Neuronal stem cell (in vitro differentiated cells): Measurements from ENCODE around the gene PLAAT3.

Experiments used
- DNase-seq: peaks from one replicate; pipeline ENCODE4 v3.0.0-alpha.2; 2013; ENCODE audit warnings: low spot score
- H2AFZ ChIP-seq: one replicate; pipeline ENCODE4 v1.6.1; 2013; ENCODE audit warnings: mild to moderate bottlenecking, low read length, inconsistent platforms
- H2AK5ac ChIP-seq: 2 replicates; pipeline ENCODE4 v1.6.1; 2013; ENCODE audit warnings: low read depth, mild to moderate bottlenecking, inconsistent platforms, low read length, moderate library complexity, mixed read lengths
- H2BK120ac ChIP-seq: 2 replicates; pipeline ENCODE4 v1.6.1; 2013; ENCODE audit warnings: low read depth, mild to moderate bottlenecking, inconsistent platforms, low read length, moderate library complexity, mixed read lengths
- H2BK12ac ChIP-seq: one replicate; pipeline ENCODE4 v1.6.1; 2013; ENCODE audit warnings: low read length, inconsistent platforms
- H2BK15ac ChIP-seq: 2 replicates; pipeline ENCODE4 v1.6.1; 2013; ENCODE audit warnings: mild to moderate bottlenecking, low read length, inconsistent platforms, mixed read lengths
- H2BK5ac ChIP-seq: one replicate; pipeline ENCODE4 v1.6.1; 2013; ENCODE audit warnings: inconsistent platforms, mild to moderate bottlenecking, low read length, moderate library complexity
- H3K14ac ChIP-seq: one replicate; pipeline ENCODE4 v1.6.1; 2013; ENCODE audit warnings: low read length, inconsistent platforms
- H3K18ac ChIP-seq: 2 replicates; pipeline ENCODE4 v1.6.1; 2013; ENCODE audit warnings: low read length, inconsistent platforms
- H3K23ac ChIP-seq: 2 replicates; pipeline ENCODE4 v1.6.1; 2013; ENCODE audit warnings: low read depth, mild to moderate bottlenecking, mixed read lengths, low read length, inconsistent platforms; ENCODE audit not compliant: poor library complexity
- H3K27ac ChIP-seq: replicated peaks from 3 replicates; pipeline ENCODE4 v1.5.1; 2013; ENCODE audit warnings: low read length, inconsistent platforms
- H3K27me3 ChIP-seq, 3 experiments: 2 replicates each; pipeline ENCODE4 v1.6.1; 2013; ENCODE audit warnings: low read length in 3 of 3, mild to moderate bottlenecking in 2 of 3, inconsistent platforms in 1 of 3, low read depth in 1 of 3, mixed read lengths in 1 of 3, moderate library complexity in 1 of 3; ENCODE audit not compliant: control insufficient read depth in 3 of 3, insufficient read depth in 3 of 3
- H3K36me3 ChIP-seq, 2 donors: replicated peaks in 1 of 2; 2 replicates each; pipeline ENCODE4 v1.6.1; 2013; ENCODE audit warnings: low read length in 2 of 2; ENCODE audit not compliant: control insufficient read depth in 2 of 2, insufficient read depth in 2 of 2
- H3K4ac ChIP-seq: 2 replicates; pipeline ENCODE4 v1.6.1; 2013; ENCODE audit warnings: inconsistent platforms, mild to moderate bottlenecking, low read length, moderate library complexity
- H3K4me1 ChIP-seq, 2 donors: 1 replicate in 1 of 2; 2 replicates in 1 of 2; pipeline ENCODE4 v1.6.1; 2013; ENCODE audit warnings: low read length in 2 of 2, low read depth in 1 of 2; ENCODE audit not compliant: control insufficient read depth in 2 of 2, insufficient read depth in 1 of 2
- H3K4me2 ChIP-seq: one replicate; pipeline ENCODE4 v1.6.1; 2013; ENCODE audit warnings: mild to moderate bottlenecking, low read length, inconsistent platforms; ENCODE audit not compliant: insufficient read depth, poor library complexity, severe bottlenecking
- H3K4me3 ChIP-seq, 2 donors: 2 replicates each; pipeline ENCODE4 v1.5.1; 2013; ENCODE audit warnings: low read length in 2 of 2, mild to moderate bottlenecking in 2 of 2, inconsistent platforms in 1 of 2, moderate library complexity in 1 of 2
- H3K79me1 ChIP-seq: one replicate; pipeline ENCODE4 v1.6.1; 2013; ENCODE audit warnings: low read depth, mild to moderate bottlenecking, inconsistent platforms, low read length, moderate library complexity
- H3K9ac ChIP-seq: one replicate; pipeline ENCODE4 v1.6.1; 2013; ENCODE audit warnings: mild to moderate bottlenecking, low read depth, low read length, inconsistent platforms; ENCODE audit not compliant: poor library complexity
- H3K9me3 ChIP-seq, 2 donors: replicated peaks in 1 of 2; 2 replicates each; pipeline versions ENCODE3 to v1.6.1; 2013; ENCODE audit warnings: low read length in 2 of 2, mild to moderate bottlenecking in 2 of 2, inconsistent platforms in 1 of 2, low read depth in 1 of 2, mixed read lengths in 1 of 2, moderate library complexity in 1 of 2; ENCODE audit not compliant: control insufficient read depth in 2 of 2, insufficient read depth in 1 of 2
- H4K8ac ChIP-seq: one replicate; pipeline ENCODE4 v1.6.1; 2013; ENCODE audit warnings: low read depth, mild to moderate bottlenecking, inconsistent platforms, low read length, moderate library complexity
- H4K91ac ChIP-seq: one replicate; pipeline ENCODE4 v1.6.1; 2013; ENCODE audit warnings: low read length, low read depth, mild to moderate bottlenecking, inconsistent platforms; ENCODE audit not compliant: poor library complexity
- WGBS, 2 donors: extraction: QIAGEN DNeasy Blood & Tissue Kit; methylation state at CpG; one replicate each; pipeline ENCODE4 v1.1.7; 2013; ENCODE audit warnings: missing lambda C conversion rate in 2 of 2, mixed read lengths in 1 of 2; ENCODE audit not compliant: insufficient read length in 2 of 2, insufficient replicate concordance in 1 of 2; ENCODE audit errors: extremely low coverage in 2 of 2; 5-methylcytosine and 5-hydroxymethylcytosine counted together

PLAAT3 gene

DNA sequence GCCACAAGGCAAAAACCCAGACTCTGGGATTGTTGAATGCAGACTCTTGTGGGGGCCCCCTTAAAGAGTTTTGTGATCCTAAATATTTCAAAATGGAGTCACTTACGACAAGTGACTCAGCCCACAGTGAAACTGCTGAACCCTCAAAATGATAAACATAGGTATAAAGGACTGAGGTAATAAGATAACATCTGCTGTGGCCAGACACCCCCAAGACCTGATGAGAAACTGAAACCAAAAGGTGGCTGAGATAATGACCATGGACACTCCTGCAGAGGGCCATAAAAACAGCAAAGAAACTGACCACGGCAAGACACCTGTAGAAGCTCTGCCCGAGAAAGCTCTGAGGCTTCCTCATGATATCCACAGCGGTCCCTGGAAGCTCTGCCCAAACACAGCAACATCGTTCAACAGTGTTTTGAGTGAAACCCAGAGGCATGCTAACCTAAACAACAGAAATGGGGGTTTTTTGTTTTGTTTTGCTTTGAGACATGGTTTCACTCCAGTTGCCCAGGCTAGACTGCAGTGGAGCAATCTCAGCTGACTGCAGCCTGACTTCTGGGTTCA, 79.3 kb downstream of the PLAAT3 start:
- H3K18ac ChIP-seq: no peak overlapping the region
- H4K91ac ChIP-seq: no peak overlapping the region
- no peak overlapping the region for H2AK5ac ChIP-seq
- no peak overlapping the region for H2BK120ac ChIP-seq
- no peak for DNase-seq
- H3K9ac ChIP-seq: no peak overlapping the region
- H2BK5ac ChIP-seq: no peak overlapping the region
- H3K9me3 ChIP-seq: no peaks in the 10 kb centered on the region
- no peak overlapping the region for H3K4me3 ChIP-seq
- no peak overlapping the region for H3K14ac ChIP-seq
- H3K36me3 ChIP-seq: no peaks in the 10 kb centered on the region
- H2BK15ac ChIP-seq: no peak overlapping the region
- H3K79me1 ChIP-seq: no peaks in the 10 kb centered on the region
- no peak overlapping the region for H3K23ac ChIP-seq
- no peak overlapping the region for H3K27ac ChIP-seq
- H2BK12ac ChIP-seq: no peak overlapping the region
- peaks cover 0 to 13% (median 0%) of the 10 kb centered on the region in 3 experiments for H3K27me3 ChIP-seq
- H3K4ac ChIP-seq: no peak overlapping the region
- no peak overlapping the region for H4K8ac ChIP-seq
- H3K4me2 ChIP-seq: no peak overlapping the region
- peaks cover 0 to 11% of the 10 kb centered on the region in 2 donors for H3K4me1 ChIP-seq
- WGBS, 2 donors: no CpG with 5 or more reads among the region's 5 CpGs
- H2AFZ ChIP-seq: no peak overlapping the region

DNA sequence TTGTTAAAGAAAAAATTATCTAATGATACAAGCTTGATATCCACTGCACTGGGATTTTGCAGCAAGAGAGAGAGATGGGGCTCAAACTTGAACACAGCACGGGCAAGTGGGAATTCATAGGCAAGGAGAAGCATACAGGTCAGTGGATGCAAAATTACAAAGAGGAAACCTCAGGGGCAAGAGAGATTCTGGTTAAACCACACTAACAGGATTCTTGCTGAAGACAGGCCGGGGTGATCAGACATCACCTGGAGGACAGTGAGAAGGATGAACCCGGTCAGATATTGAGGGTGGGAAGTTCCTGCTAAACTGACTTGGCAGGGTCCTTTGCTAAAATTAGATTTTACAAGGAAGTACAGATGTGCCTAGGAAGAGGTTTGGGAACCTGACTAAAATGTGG, 80.2 kb downstream of the PLAAT3 start:
- Histone ChIP-seq H2BK12ac (no peak overlapping the region), H3K4ac (no peak overlapping the region), H2BK15ac (no peak overlapping the region), H3K14ac (no peak overlapping the region), H3K9me3 (no peaks in the 10 kb centered on the region), H3K27ac (no peak overlapping the region), H2BK5ac (no peak overlapping the region), H2BK120ac (no peak overlapping the region), H2AK5ac (no peak overlapping the region), H2AFZ (no peak overlapping the region), H3K36me3 (no peaks in the 10 kb centered on the region), H3K79me1 (no peaks in the 10 kb centered on the region), H3K23ac (no peak overlapping the region), H4K8ac (no peak overlapping the region), H3K18ac (no peak overlapping the region), H3K9ac (no peak overlapping the region), H3K4me2 (no peak overlapping the region), H3K27me3 (peaks cover 0 to 18% (median 0%) of the 10 kb centered on the region in 3 experiments), H4K91ac (no peak overlapping the region), H3K4me3 (no peak overlapping the region), H3K4me1 (peaks cover 0 to 12% of the 10 kb centered on the region in 2 donors)
- no peak for DNase-seq
- WGBS, 2 donors: no CpG with 5 or more reads among the region's 3 CpGs

DNA sequence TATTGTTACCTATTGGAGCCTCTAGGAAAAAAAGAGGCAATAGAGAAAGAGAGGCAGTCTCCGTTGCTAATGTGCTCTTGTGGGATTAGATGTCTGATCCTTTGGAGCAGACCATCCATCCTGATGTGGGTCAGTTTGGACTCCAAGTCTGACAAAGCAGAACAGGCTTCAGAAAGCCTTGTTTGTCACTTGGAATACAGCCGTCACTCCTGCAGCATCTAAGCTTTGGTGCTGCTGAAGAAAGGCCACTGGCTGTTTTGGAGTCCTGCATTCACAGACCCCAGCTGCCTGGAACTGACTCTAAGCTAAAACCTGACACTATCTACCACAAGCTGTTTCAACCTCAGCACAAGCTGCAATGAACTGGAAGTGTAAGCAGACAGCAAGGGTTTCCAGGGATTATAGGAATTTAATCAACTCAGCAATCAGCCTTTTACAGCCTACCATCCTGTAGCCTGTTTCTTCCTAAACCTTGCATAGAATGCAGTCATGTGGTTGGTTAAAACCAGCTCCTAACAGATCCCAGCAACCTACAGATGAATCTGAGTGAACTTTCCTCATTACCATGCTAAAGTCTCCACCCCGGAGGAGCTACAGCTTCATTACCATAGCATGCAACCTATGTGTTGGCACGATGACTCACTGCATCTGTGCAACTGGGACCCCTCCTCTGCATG, 81.3 kb downstream of the PLAAT3 start:
- Histone ChIP-seq H2BK5ac (no peak overlapping the region), H3K14ac (no peak overlapping the region), H3K27ac (no peak overlapping the region), H3K4me1 (peaks cover 0 to 15% of the 10 kb centered on the region in 2 donors), H4K8ac (no peak overlapping the region), H3K79me1 (no peaks in the 10 kb centered on the region), H3K9me3 (no peaks in the 10 kb centered on the region), H3K4me3 (no peak overlapping the region), H2BK12ac (no peak overlapping the region), H2AFZ (no peak overlapping the region), H3K4ac (no peak overlapping the region), H2AK5ac (no peak overlapping the region), H3K9ac (no peak overlapping the region), H3K18ac (no peak overlapping the region), H3K23ac (no peak overlapping the region), H2BK15ac (no peak overlapping the region), H3K4me2 (no peak overlapping the region), H4K91ac (no peak overlapping the region), H3K36me3 (no peaks in the 10 kb centered on the region), H3K27me3 (peaks cover 0 to 21% (median 0%) of the 10 kb centered on the region in 3 experiments), H2BK120ac (no peak overlapping the region)
- DNase-seq: no peak
- no CpG with 5 or more reads among the region's 4 CpGs for WGBS, 2 donors

DNA sequence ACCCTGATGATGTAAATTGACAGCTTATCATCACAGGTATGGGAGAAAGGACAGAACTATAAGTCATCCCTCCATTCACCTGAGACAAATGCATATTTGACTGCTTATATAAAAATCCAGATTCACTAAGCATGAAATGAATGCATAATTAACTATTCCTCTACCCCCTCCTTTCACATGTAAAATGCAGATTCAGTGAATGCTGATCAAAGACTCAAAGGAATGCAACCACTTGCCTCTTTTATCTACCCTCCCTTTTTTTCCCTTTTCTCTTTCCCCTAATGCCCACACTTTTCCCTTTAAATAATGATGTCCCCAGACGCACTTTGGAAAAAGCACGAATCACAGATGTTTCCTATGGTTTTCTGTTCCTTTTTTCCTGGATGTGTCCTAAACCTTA, 82.1 kb downstream of the PLAAT3 start:
- no peak overlapping the region for H2BK5ac ChIP-seq
- H3K4me2 ChIP-seq: no peak overlapping the region
- H3K9me3 ChIP-seq: no peaks in the 10 kb centered on the region
- no peak overlapping the region for H4K8ac ChIP-seq
- H3K4me1 ChIP-seq: peaks cover 0 to 12% of the 10 kb centered on the region in 2 donors
- H2BK12ac ChIP-seq: no peak overlapping the region
- no peak overlapping the region for H2BK15ac ChIP-seq
- H3K23ac ChIP-seq: no peak overlapping the region
- peaks cover 0 to 21% (median 0%) of the 10 kb centered on the region in 3 experiments for H3K27me3 ChIP-seq
- no peak for DNase-seq
- no peak overlapping the region for H3K14ac ChIP-seq
- no peak overlapping the region for H3K4ac ChIP-seq
- H3K9ac ChIP-seq: no peak overlapping the region
- H2BK120ac ChIP-seq: no peak overlapping the region
- H3K18ac ChIP-seq: no peak overlapping the region
- H2AK5ac ChIP-seq: no peak overlapping the region
- no peak overlapping the region for H4K91ac ChIP-seq
- no peak overlapping the region for H2AFZ ChIP-seq
- no peaks in the 10 kb centered on the region for H3K36me3 ChIP-seq
- H3K79me1 ChIP-seq: no peaks in the 10 kb centered on the region
- H3K27ac ChIP-seq: no peak overlapping the region
- no CpG with 5 or more reads among the region's 2 CpGs for WGBS, 2 donors
- no peak overlapping the region for H3K4me3 ChIP-seq
